Activated CD8-positive, alpha-beta memory T cell treated with anti-CD3 and anti-CD28 coated beads, Interleukin-2, amount 50 U/mL, for 1 hour (primary cell): ENCODE data around the gene INTS11.

Source experiments
- DNase-seq: peaks from one replicate; pipeline ENCODE4 v3.0.0-alpha.2; 2020; ENCODE audit errors: extremely low read depth

Gene INTS11

DNA sequence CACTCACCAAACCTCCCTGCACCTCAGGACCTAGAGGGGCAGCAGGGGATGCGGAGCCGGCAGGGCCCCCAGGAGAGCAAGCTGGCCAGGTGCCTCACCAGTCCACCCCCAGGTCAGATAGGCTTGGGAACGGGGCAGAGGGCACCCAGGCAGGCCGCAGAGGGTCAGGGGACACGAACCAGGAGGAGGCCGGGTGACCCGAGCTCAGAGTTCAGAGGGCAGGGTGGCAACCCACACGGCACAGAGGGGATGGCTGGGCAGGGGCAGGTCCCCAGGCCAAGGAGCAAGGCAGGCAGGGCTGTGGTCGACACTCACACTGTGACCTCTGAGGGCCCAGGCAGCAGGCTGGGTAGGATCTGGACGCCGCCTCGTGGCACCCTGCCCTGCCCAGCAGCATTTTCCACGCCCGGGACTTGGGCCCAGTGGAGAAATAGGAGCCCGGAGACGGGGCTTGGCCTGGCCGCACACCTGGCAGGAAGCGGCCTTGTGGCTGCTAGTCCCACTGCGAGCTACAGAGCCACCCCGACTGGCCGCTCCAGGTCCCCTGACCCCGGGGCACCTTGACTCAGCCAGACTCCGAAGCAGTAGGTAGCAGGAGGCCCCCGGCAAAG is 19.5 kb upstream of the INTS11 start:
- no peak for DNase-seq

GRCh38 chr1:1342584-1343115 is 18.2 kb upstream of the INTS11 start:
- DNase-seq, result no peak

- no peak for DNase-seq
Measured at GRCh38 chr1:1342061-1342562, 17.7 kb upstream of the INTS11 start.

DNA sequence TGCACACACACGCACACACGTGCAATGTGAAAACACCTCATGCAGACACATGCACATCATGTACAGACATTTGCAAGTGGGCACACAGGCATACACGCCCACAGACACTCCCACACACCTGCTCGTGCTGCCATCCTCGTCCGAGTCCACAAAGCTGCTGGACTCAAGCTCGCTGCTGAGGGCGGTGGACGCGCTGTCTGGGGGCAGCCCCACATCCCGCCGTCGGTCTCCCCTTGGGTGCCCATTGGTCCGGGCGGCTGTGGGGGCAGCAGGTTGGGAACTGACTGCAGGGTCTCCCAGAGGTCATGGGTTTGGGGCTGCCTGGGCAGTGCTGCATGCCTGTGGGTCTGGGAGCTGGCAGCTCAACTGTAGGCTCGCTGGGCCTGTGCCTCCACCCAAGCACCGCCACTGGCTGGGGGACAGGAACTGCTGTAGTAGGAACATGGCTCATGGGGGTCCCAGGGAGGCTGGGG is 17.1 kb upstream of the INTS11 start:
- DNase-seq, result no peak

DNA sequence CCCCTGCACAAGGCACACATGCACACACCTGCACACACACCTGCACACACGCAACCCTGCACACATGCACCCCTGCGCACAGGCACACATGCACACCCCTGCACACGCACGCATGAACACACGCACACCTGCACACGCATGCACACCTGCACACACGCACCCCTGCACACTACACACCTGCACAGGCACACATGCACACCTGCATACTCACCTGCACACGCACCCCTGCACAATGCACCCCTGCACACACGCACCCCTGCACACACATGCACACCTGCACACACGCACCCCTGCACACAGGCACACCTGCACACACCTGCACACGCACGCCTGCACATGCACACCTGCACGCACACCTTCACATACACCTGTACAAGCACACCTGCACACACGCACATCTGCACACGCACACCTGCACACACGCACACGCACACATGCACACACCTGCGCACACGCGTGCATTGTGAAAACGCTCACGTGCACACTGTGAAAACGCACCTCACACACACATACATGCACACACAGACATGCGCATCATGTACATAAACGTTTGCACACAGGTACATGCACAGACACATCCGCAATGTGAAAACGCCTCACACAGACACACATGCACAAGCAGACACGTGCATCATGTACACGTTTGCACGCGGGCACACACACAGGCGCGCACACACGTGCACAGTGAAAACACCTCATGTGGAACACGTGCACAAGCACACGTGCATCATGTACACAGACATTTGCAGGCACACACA is 16.5 kb upstream of the INTS11 start:
- no peak for DNase-seq

DNA sequence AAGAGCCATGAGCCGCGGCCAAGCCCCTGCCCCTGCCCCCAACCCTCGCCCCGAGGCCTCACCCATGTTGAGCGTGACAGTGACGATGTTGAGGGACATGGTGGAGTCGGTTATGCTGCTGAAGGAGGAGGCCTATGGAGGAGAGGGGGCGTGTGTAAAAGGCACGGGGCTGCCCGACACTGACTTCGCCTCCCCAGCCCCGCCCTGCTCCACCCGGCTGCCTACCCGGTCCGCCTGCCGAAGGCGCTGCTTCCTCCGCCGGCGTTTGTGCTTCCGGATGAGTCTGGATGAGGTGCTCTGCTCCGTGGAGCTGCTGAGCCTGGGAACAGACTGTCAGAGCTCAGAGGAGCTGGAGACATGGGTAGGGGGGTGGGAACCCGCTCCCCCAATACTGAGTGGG is 15.7 kb upstream of the INTS11 start:
- DNase-seq, result no peak

GRCh38 chr1:1338278-1338677 is 13.8 kb upstream of the INTS11 start:
- DNase-seq, result no peak

DNA sequence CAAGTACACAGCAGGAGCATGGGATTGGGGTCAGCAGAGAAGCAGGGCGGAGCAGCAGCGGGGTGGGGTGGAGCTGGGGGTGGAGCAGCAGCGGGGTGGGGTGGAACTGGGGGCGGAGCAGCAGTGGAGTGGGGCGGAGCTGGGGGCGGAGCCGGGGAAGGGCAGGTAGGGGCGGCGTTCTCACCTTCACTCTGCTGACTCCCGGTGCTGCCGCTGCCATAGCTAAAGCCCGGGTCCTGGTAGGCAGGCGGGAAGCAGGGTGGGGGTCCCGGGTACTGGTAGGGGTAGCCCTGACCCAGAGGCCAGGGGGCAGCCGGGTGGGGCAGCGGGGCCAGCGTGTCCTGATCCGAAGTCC is 13.3 kb upstream of the INTS11 start:
- no peak for DNase-seq

GRCh38 chr1:1336931-1337792 is 12.7 kb upstream of the INTS11 start:
- no peak for DNase-seq

DNA sequence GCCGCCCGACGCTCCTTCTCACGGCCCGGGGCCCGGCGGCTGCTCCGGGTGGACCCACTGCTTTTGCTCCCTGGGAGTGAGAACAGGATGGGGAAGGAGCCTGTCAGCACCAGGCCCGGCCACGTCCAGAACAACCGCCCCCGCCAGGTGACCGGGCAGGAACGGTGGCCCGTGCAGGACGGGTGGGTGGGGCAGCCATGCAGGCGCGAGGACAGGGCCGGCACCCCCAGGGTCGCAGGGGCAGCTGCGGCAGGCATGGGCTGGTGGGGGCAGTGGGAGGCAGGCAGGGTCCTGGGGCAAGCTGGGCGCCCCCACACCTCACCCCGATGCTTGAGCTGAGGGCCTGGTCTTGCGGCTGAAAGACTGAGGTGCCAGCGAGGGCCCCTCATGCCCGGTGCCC is 12.0 kb upstream of the INTS11 start:
- DNase-seq, result no peak

DNA sequence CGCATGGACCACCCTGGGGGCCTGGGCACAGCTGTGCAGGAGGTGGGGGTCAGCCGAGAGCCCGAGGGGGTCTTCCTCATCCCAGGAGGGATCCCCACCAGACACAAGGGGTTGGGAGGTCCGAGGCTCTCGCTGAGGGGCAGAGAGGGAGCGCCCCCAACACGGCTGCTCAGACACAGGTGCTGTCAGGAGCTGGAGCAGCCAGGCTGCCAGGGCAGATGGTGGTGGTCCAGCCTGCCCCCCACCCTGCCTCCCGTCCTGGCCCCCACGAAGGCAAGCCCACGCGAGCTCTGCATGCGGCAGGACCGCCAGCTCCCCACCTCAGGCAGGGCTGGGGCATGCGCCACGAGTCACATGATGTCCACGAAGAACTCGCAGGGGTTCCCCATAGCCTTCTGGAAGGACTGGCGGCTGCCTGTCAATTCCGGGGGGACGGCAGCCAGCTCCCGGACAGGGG is 11.4 kb upstream of the INTS11 start:
- DNase-seq, result no peak

DNA sequence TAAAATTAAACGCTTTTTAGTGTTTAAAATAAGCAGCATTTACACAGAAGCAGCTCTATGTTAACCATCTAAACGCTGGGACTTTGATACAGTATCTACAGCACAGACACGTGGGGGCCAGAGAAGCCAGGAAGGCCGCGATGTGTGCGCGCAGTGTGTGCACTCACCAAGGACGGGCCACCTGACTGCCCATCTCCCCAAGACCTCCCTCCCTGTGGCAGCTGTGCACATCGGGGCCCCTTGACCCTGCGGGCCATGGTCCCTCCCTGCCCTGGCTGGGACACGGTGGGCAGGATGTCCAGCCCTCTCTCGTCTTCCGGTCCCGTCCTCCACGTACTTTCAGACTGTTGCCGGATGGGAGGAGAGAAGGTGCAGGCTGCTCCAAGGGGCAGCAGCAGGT is 10.8 kb upstream of the INTS11 start:
- no peak for DNase-seq

DNA sequence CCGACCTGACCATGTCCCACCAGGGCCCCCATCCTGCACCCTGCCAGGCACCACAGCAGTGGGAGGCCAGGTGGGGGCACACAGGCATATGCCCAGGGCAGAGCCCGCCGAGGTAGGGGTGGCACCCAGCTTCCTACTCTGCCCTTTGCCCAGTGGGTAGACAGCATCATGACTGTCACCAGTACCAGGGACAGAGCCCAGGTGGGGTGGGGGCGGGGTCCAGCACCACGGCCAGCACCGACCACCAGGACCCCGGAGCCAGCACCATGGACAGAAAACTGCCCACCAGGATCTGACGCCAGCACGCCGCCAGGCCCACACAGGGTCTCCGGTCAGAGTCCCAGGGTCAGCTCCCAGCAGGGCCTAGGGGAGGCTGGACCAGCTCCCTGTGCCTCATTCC is 10.4 kb upstream of the INTS11 start:
- no peak for DNase-seq

DNA sequence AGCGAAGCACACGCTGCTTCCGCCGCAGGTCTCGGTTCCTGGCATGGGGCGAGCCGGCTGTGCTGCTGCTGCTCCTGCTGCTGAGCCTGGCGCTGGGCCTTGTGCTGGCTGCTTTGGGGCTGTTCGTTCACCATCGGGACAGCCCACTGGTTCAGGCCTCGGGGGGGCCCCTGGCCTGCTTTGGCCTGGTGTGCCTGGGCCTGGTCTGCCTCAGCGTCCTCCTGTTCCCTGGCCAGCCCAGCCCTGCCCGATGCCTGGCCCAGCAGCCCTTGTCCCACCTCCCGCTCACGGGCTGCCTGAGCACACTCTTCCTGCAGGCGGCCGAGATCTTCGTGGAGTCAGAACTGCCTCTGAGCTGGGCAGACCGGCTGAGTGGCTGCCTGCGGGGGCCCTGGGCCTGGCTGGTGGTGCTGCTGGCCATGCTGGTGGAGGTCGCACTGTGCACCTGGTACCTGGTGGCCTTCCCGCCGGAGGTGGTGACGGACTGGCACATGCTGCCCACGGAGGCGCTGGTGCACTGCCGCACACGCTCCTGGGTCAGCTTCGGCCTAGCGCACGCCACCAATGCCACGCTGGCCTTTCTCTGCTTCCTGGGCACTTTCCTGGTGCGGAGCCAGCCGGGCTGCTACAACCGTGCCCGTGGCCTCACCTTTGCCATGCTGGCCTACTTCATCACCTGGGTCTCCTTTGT is 9.2 kb upstream of the INTS11 start:
- no peak for DNase-seq

- DNase-seq, result no peak
Measured at GRCh38 chr1:1332774-1333480, 8.5 kb upstream of the INTS11 start.

DNA sequence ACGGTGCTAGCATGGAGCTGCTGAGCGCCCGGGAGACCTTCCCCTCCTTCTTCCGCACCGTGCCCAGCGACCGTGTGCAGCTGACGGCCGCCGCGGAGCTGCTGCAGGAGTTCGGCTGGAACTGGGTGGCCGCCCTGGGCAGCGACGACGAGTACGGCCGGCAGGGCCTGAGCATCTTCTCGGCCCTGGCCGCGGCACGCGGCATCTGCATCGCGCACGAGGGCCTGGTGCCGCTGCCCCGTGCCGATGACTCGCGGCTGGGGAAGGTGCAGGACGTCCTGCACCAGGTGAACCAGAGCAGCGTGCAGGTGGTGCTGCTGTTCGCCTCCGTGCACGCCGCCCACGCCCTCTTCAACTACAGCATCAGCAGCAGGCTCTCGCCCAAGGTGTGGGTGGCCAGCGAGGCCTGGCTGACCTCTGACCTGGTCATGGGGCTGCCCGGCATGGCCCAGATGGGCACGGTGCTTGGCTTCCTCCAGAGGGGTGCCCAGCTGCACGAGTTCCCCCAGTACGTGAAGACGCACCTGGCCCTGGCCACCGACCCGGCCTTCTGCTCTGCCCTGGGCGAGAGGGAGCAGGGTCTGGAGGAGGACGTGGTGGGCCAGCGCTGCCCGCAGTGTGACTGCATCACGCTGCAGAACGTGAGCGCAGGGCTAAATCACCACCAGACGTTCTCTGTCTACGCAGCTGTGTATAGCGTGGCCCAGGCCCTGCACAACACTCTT is 7.7 kb upstream of the INTS11 start:
- no peak for DNase-seq

DNA sequence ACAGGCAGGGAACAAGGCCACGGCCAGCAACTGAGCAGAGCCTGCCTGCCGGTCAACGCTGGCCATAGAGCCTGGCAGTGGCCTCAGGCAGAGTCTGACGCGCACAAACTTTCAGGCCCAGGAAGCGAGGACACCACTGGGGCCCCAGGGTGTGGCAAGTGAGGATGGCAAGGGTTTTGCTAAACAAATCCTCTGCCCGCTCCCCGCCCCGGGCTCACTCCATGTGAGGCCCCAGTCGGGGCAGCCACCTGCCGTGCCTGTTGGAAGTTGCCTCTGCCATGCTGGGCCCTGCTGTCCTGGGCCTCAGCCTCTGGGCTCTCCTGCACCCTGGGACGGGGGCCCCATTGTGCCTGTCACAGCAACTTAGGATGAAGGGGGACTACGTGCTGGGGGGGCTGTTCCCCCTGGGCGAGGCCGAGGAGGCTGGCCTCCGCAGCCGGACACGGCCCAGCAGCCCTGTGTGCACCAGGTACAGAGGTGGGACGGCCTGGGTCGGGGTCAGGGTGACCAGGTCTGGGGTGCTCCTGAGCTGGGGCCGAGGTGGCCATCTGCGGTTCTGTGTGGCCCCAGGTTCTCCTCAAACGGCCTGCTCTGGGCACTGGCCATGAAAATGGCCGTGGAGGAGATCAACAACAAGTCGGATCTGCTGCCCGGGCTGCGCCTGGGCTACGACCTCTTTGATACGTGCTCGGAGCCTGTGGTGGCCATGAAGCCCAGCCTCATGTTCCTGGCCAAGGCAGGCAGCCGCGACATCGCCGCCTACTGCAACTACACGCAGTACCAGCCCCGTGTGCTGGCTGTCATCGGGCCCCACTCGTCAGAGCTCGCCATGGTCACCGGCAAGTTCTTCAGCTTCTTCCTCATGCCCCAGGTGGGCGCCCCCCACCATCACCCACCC is 6.9 kb upstream of the INTS11 start, which contains the start of gene TAS1R3:
Gene TAS1R3 (plus strand): TSS at position 213 of the 898 bp plus-strand sequence. CDS start 66 bp downstream, at position 279.
- DNase-seq, result no peak

GRCh38 chr1:1330366-1331067 is 6.1 kb upstream of the INTS11 start:
- no peak for DNase-seq
